Omental fat pad (tissue), 4 donors: ENCODE measurements around the gene TRAF3IP1. TPM values are rescaled to one million over a fixed set of nuclear protein-coding genes. Genes with fewer than 3 reads are reported as not detected.
"Not testable (repeated sequence)": the region's sequence is repeated elsewhere in the genome, so short reads cannot be mapped to it uniquely, and the experiment has no call there.

Experiments
- ATAC-seq: fragments of 150-250 bp; one replicate; pipeline ENCODE4 v1.9.1; 2016; ENCODE audit warnings: mild to moderate bottlenecking, moderate library complexity; ENCODE audit not compliant: low FRiP score
- DNase-seq: peaks from one replicate; pipeline ENCODE4 v3.0.0-alpha.2; 2019; ENCODE audit warnings: low spot score
- CTCF ChIP-seq, 3 donors: fragments of 450-650 bp; IDR thresholded peaks; one replicate each; pipeline ENCODE4 v1.5.1; 2016 to 2017; ENCODE audit warnings: antibody characterized with exemption in 3 of 3, mild to moderate bottlenecking in 3 of 3, moderate library complexity in 2 of 3
- total RNA-seq, 4 donors: library from RNA; depleted of rRNA; stranded (reverse); fragments of >200 nt; gene quantifications; one replicate each; pipeline ENCODE4 v1.1.0, GENCODE V29; 2016

TRAF3IP1 gene
- total RNA-seq, 4 donors from 2014 or later, result 8.4 to 15.9 (median 12.5) TPM

- no peak for ATAC-seq
Measured at GRCh38 chr2:238404406-238405216, 84.3 kb downstream of the TRAF3IP1 start.

GRCh38 chr2:238405217-238405555 is 84.9 kb downstream of the TRAF3IP1 start:
- not testable (repeated sequence) for ATAC-seq, DNase-seq

More at GRCh38 chr2:238404406-238405216, 84.3 kb downstream of the TRAF3IP1 start:
- no peak for TF ChIP-seq CTCF (IDR thresholded peaks at IDR 0.05)
- no peak for DNase-seq

- no peak for TF ChIP-seq CTCF (IDR thresholded peaks at IDR 0.05)
- ATAC-seq (no peak), DNase-seq (no peak)
Measured at GRCh38 chr2:238406221-238406997, 86.1 kb downstream of the TRAF3IP1 start.

GRCh38 chr2:238406998-238407285 is 86.6 kb downstream of the TRAF3IP1 start:
- no peak for TF ChIP-seq CTCF (IDR thresholded peaks at IDR 0.05)
- no peak for ATAC-seq
- no peak for DNase-seq

- ATAC-seq, result no peak
- DNase-seq, result no peak
- TF ChIP-seq CTCF (IDR thresholded peaks at IDR 0.05), result no peak
Measured at GRCh38 chr2:238407566-238407965, 87.2 kb downstream of the TRAF3IP1 start.

GRCh38 chr2:238408615-238409340 is 88.5 kb downstream of the TRAF3IP1 start:
- no peak for ATAC-seq
- no peak for TF ChIP-seq CTCF (IDR thresholded peaks at IDR 0.05)

More at GRCh38 chr2:238408615-238409340, 88.5 kb downstream of the TRAF3IP1 start:
- no peak for DNase-seq
